Activated T-cell treated with anti-CD3 and anti-CD28 coated beads for 4 hours (primary cell): Measurements from ENCODE around the gene NR1I3.

Experiments used
- DNase-seq: peaks from one replicate; pipeline ENCODE4 v3.0.0-alpha.2; 2020

NR1I3 gene

DNA sequence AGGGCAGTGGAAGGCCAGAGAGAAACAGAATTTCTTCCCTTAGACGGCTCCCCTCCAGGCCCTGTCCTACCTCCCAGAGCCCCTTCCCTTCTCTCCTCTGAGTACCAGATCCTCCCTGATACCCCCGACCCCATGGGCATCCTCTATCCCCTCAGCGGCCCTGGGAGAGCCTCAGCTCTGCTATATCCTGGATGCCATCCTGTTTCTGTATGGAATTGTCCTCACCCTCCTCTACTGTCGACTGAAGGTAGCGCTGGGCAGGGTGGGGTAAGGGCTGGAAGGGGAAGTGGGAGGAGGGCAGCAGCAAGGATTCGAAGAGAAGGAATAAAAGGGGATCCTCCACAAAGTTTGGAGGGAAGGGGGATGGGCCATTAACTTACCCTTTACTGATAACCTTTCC, 20.2 kb downstream of the NR1I3 start:
- no peak for DNase-seq

DNA sequence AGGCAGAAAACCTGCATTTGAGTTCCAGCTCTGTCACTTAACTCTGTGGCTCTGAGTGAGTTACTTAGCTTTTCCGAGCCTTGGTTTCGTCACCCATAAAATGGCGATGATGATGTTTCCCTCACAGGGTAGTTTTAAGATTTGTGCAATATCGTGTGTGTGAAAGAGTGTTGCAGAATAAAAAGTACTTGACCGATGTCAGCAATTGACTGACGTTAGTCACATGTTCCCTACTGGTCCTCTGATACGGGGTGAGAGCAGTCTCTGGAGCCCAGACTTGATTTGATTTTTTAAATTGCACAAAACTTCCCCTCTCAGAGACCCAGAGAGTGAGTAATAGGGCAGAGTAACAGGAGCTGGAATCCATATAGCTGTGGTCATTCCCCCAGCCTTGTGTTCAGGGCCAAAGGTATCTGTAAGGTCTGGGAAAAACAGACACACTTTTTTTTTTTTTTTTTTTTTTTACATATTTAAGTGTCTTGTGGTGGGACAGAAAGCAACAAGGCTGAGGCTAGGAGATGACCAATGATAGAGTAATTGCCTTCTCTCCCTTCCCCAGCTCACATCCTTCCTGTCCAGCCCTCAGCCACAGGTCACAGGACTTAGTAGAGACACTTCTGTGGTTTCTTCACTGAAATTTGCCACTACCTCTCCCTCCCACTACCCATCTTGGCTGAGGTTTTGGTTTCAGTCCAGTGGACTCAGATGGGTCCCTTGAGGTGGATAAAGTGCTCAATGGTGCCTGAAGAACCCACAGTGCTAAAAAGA, 20.9 kb downstream of the NR1I3 start:
- DNase-seq, result no peak

DNA sequence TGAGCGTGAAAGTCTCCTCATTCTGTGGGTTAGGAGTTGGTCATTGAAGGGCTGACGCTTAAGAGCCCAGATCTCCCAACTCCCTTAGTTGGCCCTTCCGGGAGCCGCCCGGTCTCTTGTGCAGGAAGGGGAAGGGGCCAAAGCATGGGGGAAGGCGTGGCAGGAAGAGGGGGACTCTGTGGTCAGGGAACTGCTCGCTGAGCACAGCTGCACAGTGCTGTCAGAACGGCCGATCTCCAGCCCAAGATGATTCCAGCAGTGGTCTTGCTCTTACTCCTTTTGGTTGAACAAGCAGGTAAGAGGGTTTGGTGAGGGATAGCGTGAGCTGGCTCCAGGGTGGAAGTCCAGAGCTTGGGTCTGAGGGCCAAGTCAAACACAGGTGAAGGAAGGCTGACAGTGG, 22.9 kb downstream of the NR1I3 start, which contains the start of gene FCER1G:
Gene FCER1G, plus strand, starts transcription at position 220 of the 400 bp plus-strand sequence. Its CDS starts 27 bp downstream, at position 247.
- DNase-seq, result no peak

DNA sequence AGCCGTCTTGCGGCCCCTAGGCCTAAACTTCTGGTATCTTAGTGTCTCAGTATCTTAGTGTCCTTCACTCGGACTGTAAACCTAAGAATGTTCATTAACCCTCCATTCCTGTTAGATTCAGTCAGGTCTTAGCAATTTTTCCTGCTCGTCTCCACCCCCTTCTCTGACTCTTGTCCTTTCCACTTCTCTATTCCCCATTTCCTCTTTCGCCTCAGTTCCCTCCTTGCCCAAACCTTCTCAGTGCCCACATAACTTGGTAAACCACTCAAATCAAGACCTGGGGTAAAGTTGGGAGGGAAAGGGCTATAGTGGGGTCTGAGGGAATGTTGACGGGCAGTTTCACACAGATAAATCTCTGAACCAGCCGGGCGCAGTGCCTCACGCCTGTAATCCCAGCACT, 23.6 kb downstream of the NR1I3 start:
- DNase-seq, result no peak

DNA sequence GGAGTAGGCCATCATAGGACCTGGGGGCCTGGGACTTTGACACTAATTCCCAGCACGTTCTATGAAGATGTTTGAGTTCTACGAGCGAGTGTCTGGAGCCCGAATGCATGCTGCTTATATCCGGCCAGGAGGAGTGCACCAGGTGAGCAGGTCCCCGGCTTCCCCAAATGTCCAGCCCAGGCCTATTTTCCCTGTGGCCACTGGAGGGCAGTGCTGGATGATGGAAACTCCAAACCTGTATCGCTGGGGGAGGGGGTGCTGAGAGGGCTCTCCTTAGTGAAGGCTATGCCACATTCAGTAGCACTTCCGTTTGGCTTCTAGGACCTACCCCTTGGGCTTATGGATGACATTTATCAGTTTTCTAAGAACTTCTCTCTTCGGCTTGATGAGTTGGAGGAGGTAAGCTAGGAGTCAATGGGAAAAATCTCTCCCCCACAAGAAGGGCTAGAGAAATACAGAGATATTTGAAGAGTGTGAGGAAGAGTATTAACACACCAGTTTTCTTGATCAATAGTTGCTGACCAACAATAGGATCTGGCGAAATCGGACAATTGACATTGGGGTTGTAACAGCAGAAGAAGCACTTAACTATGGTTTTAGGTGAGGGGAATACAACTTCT, 28.1 kb downstream of the NR1I3 start:
- peak; percentile 56 for DNase-seq

DNA sequence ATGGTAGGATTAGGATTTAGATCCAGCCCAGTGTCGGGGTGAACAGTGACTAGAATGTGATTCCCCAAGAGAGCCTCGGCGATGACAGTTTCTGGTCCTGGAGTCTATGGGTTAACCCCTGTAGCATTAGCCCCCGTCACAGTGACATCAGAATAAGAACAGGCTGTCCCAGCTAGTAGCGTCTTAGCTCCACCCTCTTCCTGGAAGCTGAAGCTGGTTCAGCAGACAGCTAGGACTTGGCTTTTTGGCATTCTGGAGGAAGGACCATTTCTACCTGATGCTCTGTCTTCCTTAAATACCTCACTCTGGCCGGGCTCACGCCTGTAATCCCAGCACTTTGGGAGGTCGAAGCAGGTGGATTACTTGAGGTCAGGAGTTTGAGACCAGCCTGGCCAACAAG, 30.8 kb downstream of the NR1I3 start:
- no peak for DNase-seq

DNA sequence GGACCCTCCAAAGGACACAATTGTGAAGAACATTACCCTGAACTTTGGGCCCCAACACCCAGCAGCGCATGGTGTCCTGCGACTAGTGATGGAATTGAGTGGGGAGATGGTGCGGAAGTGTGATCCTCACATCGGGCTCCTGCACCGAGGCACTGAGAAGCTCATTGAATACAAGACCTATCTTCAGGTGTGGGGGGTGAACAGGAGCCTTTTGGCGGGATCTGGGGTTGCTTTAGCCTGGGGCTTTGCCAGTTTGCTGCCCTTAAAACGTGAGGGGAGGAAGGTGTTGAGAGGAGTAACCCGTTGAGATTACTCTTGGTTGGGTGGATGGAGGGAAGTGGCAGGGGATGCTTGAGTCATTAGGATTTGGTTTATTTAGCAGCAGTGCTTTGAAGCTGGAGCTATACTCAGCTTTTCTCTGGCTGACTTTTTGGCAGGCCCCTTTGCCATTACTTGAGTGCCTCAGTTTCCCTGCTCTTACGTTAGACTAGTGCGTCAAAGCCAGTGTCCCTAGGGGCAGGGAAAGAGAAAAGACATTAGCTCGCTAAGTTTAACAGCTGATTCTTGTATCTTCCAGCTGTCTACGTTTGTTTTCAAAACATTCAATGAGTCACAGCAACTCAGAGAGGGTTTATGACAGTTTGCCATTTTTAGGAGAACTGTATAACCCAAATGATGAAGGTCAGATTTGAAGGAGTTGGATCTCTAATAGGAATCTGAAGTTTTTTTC, 31.4 kb downstream of the NR1I3 start:
- no peak for DNase-seq

DNA sequence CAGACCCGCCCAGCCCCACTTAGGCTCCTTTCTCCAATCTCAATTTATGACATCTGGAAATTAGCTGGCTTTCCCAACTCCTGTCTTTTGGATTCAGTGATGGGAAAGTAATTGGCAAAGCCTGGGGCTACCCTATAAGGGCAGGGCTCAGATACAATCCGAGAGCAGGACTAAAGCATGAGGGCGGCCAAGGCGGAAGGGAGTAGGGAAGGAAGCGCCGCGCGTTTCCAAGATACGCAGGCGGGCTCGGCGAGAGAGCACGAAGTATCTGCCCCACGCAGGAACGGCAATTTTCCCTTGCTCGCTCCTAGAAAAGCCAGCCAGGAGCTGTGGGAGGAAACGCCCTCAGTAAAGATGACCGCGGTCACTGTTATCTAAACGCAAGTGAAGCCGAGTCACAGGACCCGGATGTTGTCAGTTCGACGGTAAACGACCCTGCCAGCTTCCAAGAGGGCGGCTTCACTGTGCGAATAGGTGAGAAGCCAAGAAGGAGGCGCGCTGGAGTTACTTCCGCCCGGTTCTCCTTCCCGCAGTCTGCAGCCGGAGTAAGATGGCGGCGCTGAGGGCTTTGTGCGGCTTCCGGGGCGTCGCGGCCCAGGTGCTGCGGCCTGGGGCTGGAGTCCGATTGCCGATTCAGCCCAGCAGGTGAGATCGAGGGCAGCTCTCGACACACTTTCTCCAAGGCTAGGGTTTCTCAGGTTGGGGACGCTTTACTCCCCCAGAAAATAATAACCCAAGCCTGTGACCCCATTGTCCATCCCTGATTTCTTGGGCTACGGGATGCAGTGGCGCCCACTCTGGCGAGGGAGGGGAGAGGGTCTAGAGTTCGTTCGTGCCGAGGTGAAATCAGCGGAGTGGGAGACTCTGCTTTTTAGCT, 35.9 kb downstream of the NR1I3 start, which contains the start of gene NDUFS2:
Gene NDUFS2, plus strand, starts transcription at position 532 of the 877 bp plus-strand sequence. Its CDS starts 19 bp downstream, at position 551.
- peak; percentile 91 for DNase-seq

DNA sequence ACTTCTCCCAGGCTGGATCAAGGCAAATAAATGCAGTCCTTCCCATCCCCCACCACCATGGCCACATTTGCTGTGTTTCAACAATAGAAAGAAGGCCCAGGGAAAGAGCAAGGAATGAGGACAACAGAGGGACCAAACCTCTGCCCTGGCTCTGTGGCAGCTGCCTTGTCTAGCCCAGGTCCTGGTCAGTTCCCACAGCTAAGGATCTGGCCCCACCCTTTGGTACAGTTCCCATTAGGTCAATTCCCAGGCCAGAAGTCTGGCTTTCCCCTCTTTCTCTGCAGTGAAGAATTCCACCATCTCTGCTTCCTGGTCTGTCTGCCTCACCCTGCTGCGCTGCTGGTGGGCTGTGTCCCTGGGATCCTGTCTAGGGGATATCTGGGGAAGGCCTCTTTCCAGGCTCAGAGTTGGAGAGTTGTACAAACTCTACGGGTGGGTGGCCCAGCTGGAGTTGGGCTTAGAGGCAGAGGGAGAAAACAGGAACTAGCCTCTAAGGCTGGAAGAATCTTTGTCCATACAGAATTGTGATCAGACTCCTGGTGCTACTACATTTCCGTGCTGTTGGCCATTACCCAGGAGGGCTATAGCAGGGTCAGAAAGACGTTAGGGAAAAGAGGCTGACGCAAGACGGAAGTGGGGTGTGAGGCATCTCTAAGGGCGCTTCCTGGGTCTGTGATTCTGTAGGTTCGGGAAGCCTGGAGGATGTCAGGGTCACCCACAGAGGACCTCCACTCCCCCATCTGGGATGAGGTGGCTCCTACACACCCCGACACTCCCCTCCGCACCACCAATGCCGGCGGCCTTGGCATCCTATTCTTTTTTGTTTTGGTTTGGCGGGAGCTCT, 36.8 kb downstream of the NR1I3 start:
- no peak for DNase-seq

DNA sequence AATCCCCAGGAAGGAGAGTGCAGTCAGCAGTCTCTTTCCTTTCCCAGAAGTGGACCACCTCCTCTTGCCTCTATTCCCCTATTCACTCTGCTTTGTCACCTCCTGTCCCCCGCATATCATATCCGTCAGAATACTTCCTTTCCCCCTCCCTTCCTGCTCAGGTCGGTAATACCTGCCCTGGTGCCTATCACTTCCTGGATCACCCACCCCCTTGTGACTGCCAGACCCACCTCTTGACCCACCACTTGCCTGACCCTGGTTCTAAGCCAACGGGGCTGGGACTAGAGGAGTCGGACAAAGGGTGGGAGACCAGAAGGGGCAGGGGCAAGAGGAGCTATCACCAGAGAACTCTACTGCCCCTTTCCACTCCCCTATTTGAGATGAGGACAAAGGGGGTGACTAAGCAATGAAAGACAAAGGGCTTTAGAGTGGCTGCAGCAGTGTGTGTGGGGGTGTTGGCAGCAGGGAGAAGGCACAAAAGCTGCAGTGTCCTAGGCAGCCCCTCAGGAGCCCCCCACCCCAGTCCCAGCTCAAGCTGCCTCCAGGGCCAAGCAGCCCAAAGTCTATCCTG, 37.5 kb downstream of the NR1I3 start:
- no peak for DNase-seq

DNA sequence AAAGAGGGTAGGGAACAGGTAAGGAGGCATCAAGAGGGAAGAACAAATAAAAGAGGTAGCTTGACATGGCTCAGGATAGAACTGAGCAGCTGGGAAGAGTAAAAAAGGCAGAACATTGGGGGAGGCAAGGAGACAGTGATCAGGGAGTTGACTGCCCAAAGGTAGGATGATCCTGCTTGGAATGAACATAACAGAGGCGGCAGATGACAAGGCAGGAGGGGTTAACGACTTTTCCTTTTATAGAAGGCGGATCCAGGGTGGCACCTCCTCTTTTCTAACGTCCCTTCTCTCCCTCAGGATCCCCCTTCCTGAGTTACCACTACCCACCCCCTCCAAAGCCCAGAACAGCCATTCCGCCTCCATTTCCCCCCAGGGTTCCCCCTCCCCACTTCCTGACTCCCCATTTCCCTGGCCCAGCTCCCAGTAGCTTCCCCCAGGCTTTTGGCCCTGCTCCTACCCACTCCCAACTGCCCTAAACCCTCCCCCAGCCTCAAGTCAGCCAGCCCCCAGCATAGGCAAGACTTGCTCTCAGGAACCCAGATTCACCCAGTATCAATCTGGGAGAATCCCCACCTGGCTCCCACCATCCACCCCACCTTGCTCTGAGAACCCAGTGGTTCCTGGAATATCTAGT, 38.4 kb downstream of the NR1I3 start:
- DNase-seq, result no peak

DNA sequence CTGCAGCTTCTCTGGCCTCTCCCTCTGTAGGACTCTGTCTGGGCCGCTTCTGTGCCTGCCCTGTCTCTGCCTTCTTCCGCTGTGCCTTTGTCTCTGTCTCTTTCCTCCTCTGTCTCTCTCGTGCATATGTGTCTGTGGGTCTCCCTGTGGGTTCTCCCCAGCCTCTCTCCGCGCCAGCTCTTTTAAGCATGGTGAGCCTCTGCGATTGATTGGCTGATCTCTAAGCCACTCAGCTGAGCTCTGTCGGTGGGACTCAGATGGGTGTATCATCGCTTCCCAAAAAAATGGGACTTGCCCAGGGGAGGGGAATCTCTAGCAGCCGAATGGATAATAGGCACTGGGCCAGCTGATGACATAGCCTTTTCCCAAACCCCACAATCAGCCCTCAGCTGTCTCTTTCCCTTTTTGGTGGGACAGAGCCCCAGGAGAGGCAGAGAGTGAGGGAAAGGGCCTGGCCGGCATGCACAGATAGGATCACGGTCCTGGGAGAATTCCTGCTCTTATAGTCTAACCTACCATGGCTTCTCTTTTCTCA, 39.0 kb downstream of the NR1I3 start, which contains the start of gene ADAMTS4:
Gene ADAMTS4, minus strand, starts transcription at position 158 of the 535 bp plus-strand sequence. CDS start 427 bp downstream, outside the sequence.
- DNase-seq, result no peak

DNA sequence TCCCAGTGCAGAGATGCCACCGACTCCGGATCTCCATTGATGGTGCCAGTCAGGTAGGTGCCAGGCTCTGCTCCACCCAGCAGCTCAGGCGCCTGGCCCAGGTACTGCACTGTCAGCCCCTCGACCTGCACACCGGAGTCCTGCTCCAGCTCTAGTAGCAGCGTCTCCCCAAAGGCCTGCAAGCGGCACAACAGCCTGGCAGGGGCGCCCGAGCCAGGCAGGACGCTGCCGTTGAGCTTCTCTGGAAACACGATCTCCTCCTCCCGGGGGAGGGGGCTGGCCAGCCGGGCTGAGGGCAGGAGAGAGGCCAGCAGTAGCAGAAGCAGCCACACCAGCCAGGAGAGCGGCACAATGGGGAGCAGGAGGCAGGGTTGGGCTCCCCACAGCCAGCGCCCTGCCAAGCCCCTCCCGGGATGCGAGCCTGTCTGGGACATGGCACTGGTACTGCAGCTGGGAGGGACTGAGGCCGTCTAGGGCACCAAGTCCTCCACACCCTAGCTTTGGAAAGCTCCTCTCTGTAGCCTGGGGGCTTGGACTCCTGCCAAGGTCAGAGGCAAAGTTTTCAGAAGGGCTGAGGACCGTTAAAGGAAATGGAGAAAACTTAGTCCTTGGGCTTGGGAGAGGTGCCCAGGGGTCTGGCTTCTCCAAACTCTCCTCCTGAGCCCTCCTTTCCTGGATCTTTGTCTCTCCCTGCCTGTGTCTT, 39.7 kb downstream of the NR1I3 start:
- DNase-seq, result no peak

DNA sequence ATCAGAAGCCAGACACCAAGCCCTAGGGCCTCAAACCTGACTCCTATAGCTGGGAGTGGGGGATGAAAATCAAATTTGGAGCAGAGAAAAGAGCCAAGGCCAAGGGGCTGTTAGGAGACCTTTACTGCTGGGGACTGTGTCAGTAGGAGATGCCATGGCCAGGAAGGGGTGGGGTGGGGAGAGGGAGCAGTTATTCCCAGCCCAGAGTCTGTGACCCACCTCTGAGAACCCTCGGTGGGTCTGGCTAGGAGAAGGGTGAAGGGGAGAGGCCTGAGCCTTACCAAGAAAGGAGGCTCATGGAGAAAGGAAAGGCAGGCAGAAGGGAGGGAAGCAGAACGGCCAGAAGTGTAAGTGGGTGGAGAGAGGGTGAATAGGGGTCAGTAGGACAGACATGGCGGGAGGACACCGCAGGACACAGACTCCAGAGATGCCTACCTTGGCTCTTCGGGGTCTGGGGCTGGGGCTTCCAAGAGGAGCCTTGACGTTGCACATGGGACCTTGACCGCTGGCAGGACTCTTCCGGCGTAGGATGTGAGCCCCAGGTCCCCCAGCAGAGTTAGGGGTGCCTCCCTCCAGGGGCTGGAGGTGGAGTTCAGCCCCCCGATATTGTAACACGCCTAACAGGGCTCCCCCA, 40.3 kb downstream of the NR1I3 start:
- DNase-seq, result no peak

DNA sequence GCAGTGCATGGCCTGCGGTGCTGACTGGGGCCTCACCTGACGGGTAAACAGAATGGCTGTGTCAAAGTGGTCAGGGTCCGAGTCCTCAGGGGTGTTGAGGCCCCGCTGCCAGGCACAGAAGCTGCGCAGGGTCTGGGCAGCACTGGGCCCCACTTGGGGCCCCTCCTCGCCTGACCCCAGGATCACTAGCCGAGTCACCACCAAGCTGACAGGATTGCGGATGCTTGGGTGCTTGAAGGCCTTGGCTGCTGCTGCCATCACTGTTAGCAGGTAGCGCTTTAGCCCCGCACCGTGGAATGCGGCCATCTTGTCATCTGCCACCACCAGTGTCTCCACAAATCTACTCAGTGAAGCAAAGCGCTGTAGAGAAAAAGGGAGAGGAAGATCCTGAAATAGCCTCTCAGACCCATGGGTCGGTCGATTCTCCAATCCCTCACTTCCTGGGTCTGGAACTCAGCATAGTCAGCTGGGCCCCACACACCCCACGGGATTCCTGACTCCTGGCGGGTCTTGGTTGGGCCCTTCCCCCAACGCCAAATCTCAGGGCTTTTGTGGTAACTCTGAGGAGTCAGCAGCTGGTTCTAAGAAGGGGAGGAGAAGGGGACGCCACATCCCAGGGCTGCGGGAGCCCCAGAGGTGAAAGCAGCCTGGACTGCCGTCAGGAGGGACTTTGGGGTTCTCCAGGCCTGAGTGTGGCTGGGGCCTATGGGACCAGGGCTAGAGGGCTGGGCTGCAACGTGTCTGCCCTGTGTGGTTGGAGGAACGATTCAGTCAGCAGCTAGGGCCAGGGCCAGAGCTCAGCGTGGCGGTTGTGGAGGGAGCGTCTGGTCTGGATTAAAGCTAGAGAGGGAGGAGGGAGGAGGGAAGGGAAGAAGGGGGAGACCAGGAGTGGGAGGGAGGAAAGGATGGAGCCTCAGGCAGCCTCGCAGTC, 41.2 kb downstream of the NR1I3 start:
- no peak for DNase-seq

DNA sequence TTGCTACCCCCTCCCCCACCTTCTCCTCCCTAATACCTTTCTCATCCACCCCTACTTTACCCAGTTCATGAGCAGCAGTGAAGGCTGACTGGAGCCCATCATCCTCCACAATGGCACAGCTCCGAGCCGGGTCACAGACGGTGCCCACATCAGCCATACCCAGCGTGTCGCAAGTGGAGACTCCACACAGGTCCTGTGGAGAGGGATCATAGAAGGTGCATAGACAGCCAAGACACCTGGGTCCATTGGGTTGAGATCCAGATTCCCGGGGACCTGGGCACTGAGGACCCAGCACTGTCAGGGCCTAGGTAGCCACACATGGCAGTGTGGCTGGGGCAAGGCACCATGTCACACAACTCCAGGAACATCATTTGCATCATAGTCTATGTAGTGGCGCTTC, 41.9 kb downstream of the NR1I3 start:
- DNase-seq, result no peak

DNA sequence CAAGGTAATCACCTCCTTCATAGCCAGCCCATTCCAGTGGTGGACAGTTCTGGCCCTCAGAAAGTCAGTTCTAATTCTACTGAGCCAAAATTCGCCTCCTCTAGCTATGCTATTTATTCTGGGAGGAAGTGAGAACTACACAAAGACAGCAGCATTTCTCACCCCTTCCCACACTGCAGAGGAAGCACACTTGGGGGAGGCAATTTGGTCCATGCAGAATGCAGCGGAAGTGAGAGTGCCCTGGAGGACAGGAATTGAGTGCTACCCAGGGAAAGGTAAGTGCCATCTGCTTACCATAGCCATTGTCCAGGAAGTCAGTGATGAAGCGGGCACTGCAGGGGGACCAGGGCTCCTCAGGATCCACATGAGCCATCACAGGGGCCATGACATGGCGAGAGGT, 42.8 kb downstream of the NR1I3 start:
- DNase-seq, result no peak
